Stomach (tissue), 9 donors: ENCODE data around the gene DCDC1. TPM values are rescaled to one million over a fixed set of nuclear protein-coding genes. Genes with fewer than 3 reads are reported as not detected.

Source experiments
- DNase-seq, 2 donors: peaks; one replicate each; pipeline versions ENCODE4 v3.0.0 to v3.0.0-alpha.2; 2013 to 2019
- H3K27ac ChIP-seq, 5 donors: fragments of 200-600 bp in 4 of 5; sonication (generic) in 4 of 5; one replicate each; pipeline ENCODE4 v1.5.1; 2013 to 2019; ENCODE audit warnings: mild to moderate bottlenecking in 1 of 5, moderate library complexity in 1 of 5
- H3K27me3 ChIP-seq, 3 donors: fragments of 200-600 bp; sonication (generic); one replicate each; pipeline ENCODE4 v1.5.1; 2017 to 2019; ENCODE audit warnings: mixed run types in 1 of 3
- H3K36me3 ChIP-seq, 4 donors: fragments of 200-600 bp; sonication (generic); 1 replicate in 3 of 4; 2 replicates in 1 of 4; pipeline ENCODE4 v1.5.1; 2016 to 2019
- H3K4me1 ChIP-seq, 4 donors: fragments of 200-600 bp; sonication (generic); one replicate each; pipeline ENCODE4 v1.5.1; 2016 to 2019
- H3K4me3 ChIP-seq, 4 donors: fragments of 200-600 bp; sonication (generic) in 3 of 4; one replicate each; pipeline ENCODE4 v1.5.1; 2016 to 2019; ENCODE audit warnings: mild to moderate bottlenecking in 1 of 4
- H3K9me3 ChIP-seq, 4 donors: fragments of 200-600 bp; sonication (generic); one replicate each; pipeline ENCODE4 v1.5.1; 2016 to 2019
- CTCF ChIP-seq, 7 experiments: fragments of 450-650 bp in 4 of 7; fragments of 200-600 bp in 3 of 7; sonication (generic) in 3 of 7; IDR thresholded peaks; one replicate each; pipeline ENCODE4 v1.5.1; 2016 to 2019; ENCODE audit warnings: antibody characterized with exemption in 7 of 7, control low read depth in 2 of 7, mild to moderate bottlenecking in 1 of 7
- EP300 ChIP-seq: sonication (generic); formaldehyde crosslinking; IDR thresholded peaks from one replicate; pipeline ENCODE4 v1.6.1; 2017; ENCODE audit warnings: antibody characterized with exemption
- POLR2A ChIP-seq, 4 donors: fragments of 450-650 bp; IDR thresholded peaks; one replicate each; pipeline ENCODE4 v1.6.1; 2016; ENCODE audit warnings: antibody characterized with exemption in 4 of 4, control low read depth in 2 of 4, mild to moderate bottlenecking in 1 of 4, moderate library complexity in 1 of 4
- POLR2AphosphoS5 ChIP-seq, 3 donors: sonication (generic); formaldehyde crosslinking; IDR thresholded peaks; one replicate each; pipeline ENCODE4 v1.6.1; 2016; ENCODE audit warnings: antibody characterized with exemption in 3 of 3
- WGBS, 5 donors: extraction: QIAGEN DNeasy Blood & Tissue Kit in 3 of 5; methylation state at CpG; one replicate each; pipeline versions ENCODE4 v1.1.5 to v1.1.7; 2013 to 2018; 5-methylcytosine and 5-hydroxymethylcytosine counted together
- intact Hi-C: fragments of 100-400 bp; cut with DNase I; formaldehyde crosslinking; loops from one replicate; pipeline ENCODE4 v1.15.1; 2023; ENCODE audit warnings: low total_unique reads
- polyA plus RNA-seq, 3 donors: library from polyadenylated mRNA; stranded (reverse); fragments of 200-250 nt; gene quantifications; one replicate each; pipeline ENCODE4 v1.2.3, GENCODE V29; 2013
- total RNA-seq, 5 donors: library from RNA; depleted of rRNA; stranded (reverse); fragments of >200 nt; gene quantifications; one replicate each; pipeline versions ENCODE4 v1.1.0 to v1.2.3, GENCODE V29; 2014 to 2016
- donor health status: healthy with polysubstance abuse.
- donor health status: Bipolar disorder and iron deficiency.
- donor health status: healthy.

DCDC1 gene
- total and polyA plus RNA-seq, 8 donors: 0.45 to 0.55 TPM; not detected in 6

- Histone ChIP-seq H3K27me3 (no peaks in the 10 kb centered on the region), H3K4me1 (no peaks in the 10 kb centered on the region), H3K4me3 (no peak overlapping the region), H3K36me3 (no peaks in the 10 kb centered on the region), H3K27ac (no peak overlapping the region), H3K9me3 (peaks cover 0 to 22% (median 11%) of the 10 kb centered on the region in 4 donors)
- DNase-seq: no peak
- intact Hi-C loops: no loop called here
- TF ChIP-seq POLR2A (IDR thresholded peaks at IDR 0.05): no peak
- TF ChIP-seq EP300: no peak
- TF ChIP-seq POLR2AphosphoS5 (IDR thresholded peaks at IDR 0.05): no peak
- no peak for TF ChIP-seq CTCF (IDR thresholded peaks at IDR 0.05)
These were observed 276.9 kb downstream of the DCDC1 start for GRCh38 chr11:31092638-31093037.

- intact Hi-C loops: no loop called here
- TF ChIP-seq CTCF (IDR thresholded peaks at IDR 0.05): no peak
- no peak for TF ChIP-seq POLR2AphosphoS5 (IDR thresholded peaks at IDR 0.05)
- no peak for TF ChIP-seq EP300
- no peak for TF ChIP-seq POLR2A (IDR thresholded peaks at IDR 0.05)
- 88 to 97% (median 94%) methylated on average over 2 of the region's 2 CpGs for WGBS, 5 donors
- no peak for DNase-seq
- Histone ChIP-seq H3K9me3 (peaks cover 0 to 22% (median 11%) of the 10 kb centered on the region in 4 donors), H3K36me3 (no peaks in the 10 kb centered on the region), H3K27ac (no peak overlapping the region), H3K4me1 (no peaks in the 10 kb centered on the region), H3K27me3 (no peaks in the 10 kb centered on the region), H3K4me3 (no peak overlapping the region)
These were observed 280.4 kb downstream of the DCDC1 start for GRCh38 chr11:31089117-31089516.

- intact Hi-C loops: no loop called here
- no peaks in the 10 kb centered on the region for H3K27me3 ChIP-seq
- H3K4me1 ChIP-seq: no peaks in the 10 kb centered on the region
- 18 to 53% (median 44%) methylated on average over 1 of the region's 1 CpG for WGBS, 5 donors
- TF ChIP-seq POLR2AphosphoS5 (IDR thresholded peaks at IDR 0.05) (no peak), CTCF (IDR thresholded peaks at IDR 0.05) (no peak), POLR2A (IDR thresholded peaks at IDR 0.05) (no peak), EP300 (no peak)
- DNase-seq: no peak
- H3K27ac ChIP-seq: no peak overlapping the region
- H3K9me3 ChIP-seq: no peaks in the 10 kb centered on the region
- no peaks in the 10 kb centered on the region for H3K36me3 ChIP-seq
- H3K4me3 ChIP-seq: no peak overlapping the region
These were observed 299.9 kb downstream of the DCDC1 start for GRCh38 chr11:31069447-31070205.

- Histone ChIP-seq H3K9me3 (no peaks in the 10 kb centered on the region), H3K27ac (no peak overlapping the region), H3K4me3 (no peak overlapping the region), H3K4me1 (peaks cover 0 to 3% (median 0%) of the 10 kb centered on the region in 4 donors), H3K36me3 (no peaks in the 10 kb centered on the region), H3K27me3 (no peaks in the 10 kb centered on the region)
- DNase-seq: peak in 1 of 2 donors; percentile 19
- intact Hi-C loops: no loop called here
- TF ChIP-seq EP300 (no peak), CTCF (IDR thresholded peaks at IDR 0.05) (no peak), POLR2AphosphoS5 (IDR thresholded peaks at IDR 0.05) (no peak), POLR2A (IDR thresholded peaks at IDR 0.05) (no peak)
- WGBS, 5 donors: 43 to 65% (median 58%) methylated on average over 2 of the region's 2 CpGs
These were observed 308.7 kb downstream of the DCDC1 start for GRCh38 chr11:31060880-31061279.
